Loucy (cell line): Measurements from ENCODE around the gene NCMAP.

Experiments
- H2AFZ ChIP-seq: fragments of 200-600 bp; sonication (generic); 2 replicates; pipeline ENCODE4 v1.6.0; 2016; ENCODE audit warnings: antibody characterized with exemption, mild to moderate bottlenecking, low read length, moderate library complexity
- H3F3A ChIP-seq: fragments of 200-600 bp; 2 replicates; pipeline ENCODE4 v1.6.0; 2016; ENCODE audit warnings: antibody characterized with exemption, low read depth, mild to moderate bottlenecking
- H3K27me3 ChIP-seq: fragments of 200-600 bp; sonication (generic); 2 replicates; pipeline ENCODE4 v1.6.1; 2014; ENCODE audit warnings: low read length, mild to moderate bottlenecking; ENCODE audit not compliant: insufficient read depth, poor library complexity, severe bottlenecking
- H3K36me3 ChIP-seq: fragments of 200-600 bp; sonication (generic); 2 replicates; pipeline ENCODE4 v1.6.1; 2016; ENCODE audit warnings: low read length; ENCODE audit not compliant: insufficient read depth
- H3K4me1 ChIP-seq: fragments of 200-600 bp; sonication (generic); 2 replicates; pipeline ENCODE4 v1.5.1; 2014; ENCODE audit warnings: low read length, mild to moderate bottlenecking; ENCODE audit not compliant: insufficient read depth, poor library complexity, severe bottlenecking
- H3K4me2 ChIP-seq: fragments of 200-600 bp; sonication (generic); 2 replicates; pipeline ENCODE4 v1.6.0; 2014; ENCODE audit warnings: antibody characterized with exemption, low read length, low read depth, mild to moderate bottlenecking; ENCODE audit not compliant: poor library complexity, severe bottlenecking
- H3K4me3 ChIP-seq: fragments of 200-600 bp; sonication (generic); 2 replicates; pipeline ENCODE4 v1.5.1; 2014; ENCODE audit warnings: low read length, mild to moderate bottlenecking, mixed read lengths; ENCODE audit not compliant: poor library complexity, severe bottlenecking
- H3K79me2 ChIP-seq: fragments of 200-600 bp; sonication (generic); 2 replicates; pipeline ENCODE4 v1.6.1; 2014; ENCODE audit warnings: low read length; ENCODE audit not compliant: insufficient read depth
- H3K9ac ChIP-seq: fragments of 200-600 bp; sonication (generic); 2 replicates; pipeline ENCODE4 v1.6.0; 2014; ENCODE audit warnings: mild to moderate bottlenecking, low read depth, low read length, moderate library complexity; ENCODE audit not compliant: poor library complexity, severe bottlenecking
- H3K9me2 ChIP-seq: fragments of 200-600 bp; sonication (generic); replicated peaks from 2 replicates; pipeline ENCODE4 v1.6.1; 2016; ENCODE audit warnings: low read depth, low read length, mixed read lengths
- H3K9me3 ChIP-seq: fragments of 200-600 bp; sonication (generic); 2 replicates; pipeline ENCODE4 v1.6.1; 2014; ENCODE audit warnings: mild to moderate bottlenecking, antibody characterized with exemption, low read length, low read depth; ENCODE audit not compliant: insufficient read depth
- H4K20me1 ChIP-seq: fragments of 200-600 bp; sonication (generic); 2 replicates; pipeline ENCODE4 v1.6.0; 2014; ENCODE audit warnings: antibody characterized with exemption, low read length, mild to moderate bottlenecking; ENCODE audit not compliant: insufficient read depth, poor library complexity, severe bottlenecking
- CTCF ChIP-seq: fragments of 200-600 bp; sonication (generic); conservative IDR thresholded peaks from 2 replicates; pipeline ENCODE4 v1.5.1; 2014; ENCODE audit warnings: mild to moderate bottlenecking, antibody characterized with exemption, low read length
- EZH2phosphoT487 ChIP-seq: fragments of 200-600 bp; IDR thresholded peaks from 2 replicates; pipeline ENCODE4 v1.6.1; 2018; ENCODE audit warnings: antibody characterized with exemption, mild to moderate bottlenecking, moderate library complexity, borderline replicate concordance

Gene NCMAP

GRCh38 chr1:24600551-24600950 is 44.7 kb downstream of the NCMAP start:
- H3K4me2 ChIP-seq: no peak overlapping the region
- H2AFZ ChIP-seq: no peak overlapping the region

GRCh38 chr1:24605534-24606295 is 49.8 kb downstream of the NCMAP start:
- no peaks in the 10 kb centered on the region for H3K79me2 ChIP-seq
- no peak overlapping the region for H3K4me2 ChIP-seq
- no peak overlapping the region for H2AFZ ChIP-seq
- TF ChIP-seq EZH2phosphoT487 (no peak), CTCF (no peak)
- no peaks in the 10 kb centered on the region for H3K9me2 ChIP-seq
- no peaks in the 10 kb centered on the region for H3K36me3 ChIP-seq
- no peaks in the 10 kb centered on the region for H3K27me3 ChIP-seq
- no peaks in the 10 kb centered on the region for H4K20me1 ChIP-seq
- no peaks in the 10 kb centered on the region for H3K9me3 ChIP-seq
- H3F3A ChIP-seq: no peaks in the 10 kb centered on the region
- no peak overlapping the region for H3K4me3 ChIP-seq
- no peak overlapping the region for H3K9ac ChIP-seq
- H3K4me1 ChIP-seq: no peaks in the 10 kb centered on the region

More at GRCh38 chr1:24600551-24600950, 44.7 kb downstream of the NCMAP start:
- H3K9me3 ChIP-seq: no peaks in the 10 kb centered on the region
- no peaks in the 10 kb centered on the region for H3K79me2 ChIP-seq
- TF ChIP-seq CTCF (no peak), EZH2phosphoT487 (no peak)
- no peaks in the 10 kb centered on the region for H3F3A ChIP-seq
- no peaks in the 10 kb centered on the region for H3K4me1 ChIP-seq
- no peak overlapping the region for H3K4me3 ChIP-seq
- H3K9ac ChIP-seq: no peak overlapping the region
- no peaks in the 10 kb centered on the region for H4K20me1 ChIP-seq
- H3K9me2 ChIP-seq: no peaks in the 10 kb centered on the region
- H3K36me3 ChIP-seq: no peaks in the 10 kb centered on the region
- no peaks in the 10 kb centered on the region for H3K27me3 ChIP-seq

- H3K4me3 ChIP-seq: no peak overlapping the region
- no peaks in the 10 kb centered on the region for H3K9me3 ChIP-seq
- H3K9me2 ChIP-seq: no peaks in the 10 kb centered on the region
- H4K20me1 ChIP-seq: no peaks in the 10 kb centered on the region
- H3K36me3 ChIP-seq: no peaks in the 10 kb centered on the region
- H3K4me2 ChIP-seq: no peak overlapping the region
- no peak for TF ChIP-seq EZH2phosphoT487
- no peak for TF ChIP-seq CTCF
- H3K79me2 ChIP-seq: no peaks in the 10 kb centered on the region
- no peaks in the 10 kb centered on the region for H3F3A ChIP-seq
- H2AFZ ChIP-seq: no peak overlapping the region
- no peaks in the 10 kb centered on the region for H3K27me3 ChIP-seq
- no peak overlapping the region for H3K9ac ChIP-seq
- no peaks in the 10 kb centered on the region for H3K4me1 ChIP-seq
Measured at GRCh38 chr1:24606296-24606605, 50.4 kb downstream of the NCMAP start.
